OCI-LY3 (cell line): Measurements from ENCODE around the gene SCNN1A.

Experiments used
- H2AFZ ChIP-seq: fragments of 200-600, 300-600 bp; shearing (Covaris generic); 2 replicates; pipeline ENCODE4 v1.6.0; 2014; ENCODE audit warnings: antibody characterized with exemption, low read depth, low read length
- H3K27ac ChIP-seq: fragments of 200-600, 300-600 bp; sonication (generic); 2 replicates; pipeline ENCODE4 v1.5.1; 2014; ENCODE audit warnings: mild to moderate bottlenecking, low read length, moderate library complexity, mixed read lengths
- H3K27me3 ChIP-seq: fragments of 200-600, 300-600 bp; sonication (generic); 2 replicates; pipeline ENCODE4 v1.6.1; 2014; ENCODE audit warnings: low read depth, low read length, mixed read lengths
- H3K36me3 ChIP-seq: fragments of 200-600, 300-600 bp; sonication (generic); replicated peaks from 2 replicates; pipeline ENCODE3; 2014; ENCODE audit warnings: low read depth, low read length, mixed read lengths
- H3K4me1 ChIP-seq: fragments of 300-600, 200-600 bp; sonication (generic); 2 replicates; pipeline ENCODE4 v1.6.1; 2014; ENCODE audit warnings: low read length, mixed read lengths
- H3K4me2 ChIP-seq: fragments of 200-600, 300-600 bp; sonication (generic); 2 replicates; pipeline ENCODE4 v1.6.1; 2014; ENCODE audit warnings: low read length, mixed read lengths
- H3K4me3 ChIP-seq: fragments of 300-600, 200-600 bp; sonication (generic); 2 replicates; pipeline ENCODE4 v1.5.1; 2014; ENCODE audit warnings: antibody characterized with exemption, mild to moderate bottlenecking, low read length, moderate library complexity
- H3K79me2 ChIP-seq: fragments of 300-600, 200-600 bp; shearing (Covaris generic); 2 replicates; pipeline ENCODE4 v1.6.1; 2014; ENCODE audit warnings: mild to moderate bottlenecking, low read length, mixed read lengths
- H3K9ac ChIP-seq: fragments of 300-600, 200-600 bp; shearing (Covaris generic); 2 replicates; pipeline ENCODE4 v1.6.0; 2014; ENCODE audit warnings: mild to moderate bottlenecking, low read length, moderate library complexity
- H3K9me3 ChIP-seq: fragments of 200-600, 300-600 bp; shearing (Covaris generic); 2 replicates; pipeline ENCODE4 v1.6.1; 2014; ENCODE audit warnings: low read length, mixed read lengths; ENCODE audit not compliant: insufficient read depth
- H4K20me1 ChIP-seq: fragments of 200-600, 300-600 bp; sonication (generic); 2 replicates; pipeline ENCODE4 v1.6.1; 2016; ENCODE audit warnings: low read length, mixed read lengths; ENCODE audit not compliant: insufficient read depth
- EZH2phosphoT487 ChIP-seq: fragments of 200-600 bp; shearing (Covaris generic); IDR thresholded peaks from 2 replicates; pipeline ENCODE4 v1.6.1; 2018; ENCODE audit warnings: antibody characterized with exemption, mixed run types, low read depth
- TF ChIP-seq, protein P1 (sequence below): fragments of 200-600, 300-600 bp; sonication (generic); IDR thresholded peaks from 2 replicates; pipeline ENCODE4 v1.5.1; 2014; ENCODE audit warnings: antibody characterized with exemption, low read length, low read depth

Gene SCNN1A

DNA sequence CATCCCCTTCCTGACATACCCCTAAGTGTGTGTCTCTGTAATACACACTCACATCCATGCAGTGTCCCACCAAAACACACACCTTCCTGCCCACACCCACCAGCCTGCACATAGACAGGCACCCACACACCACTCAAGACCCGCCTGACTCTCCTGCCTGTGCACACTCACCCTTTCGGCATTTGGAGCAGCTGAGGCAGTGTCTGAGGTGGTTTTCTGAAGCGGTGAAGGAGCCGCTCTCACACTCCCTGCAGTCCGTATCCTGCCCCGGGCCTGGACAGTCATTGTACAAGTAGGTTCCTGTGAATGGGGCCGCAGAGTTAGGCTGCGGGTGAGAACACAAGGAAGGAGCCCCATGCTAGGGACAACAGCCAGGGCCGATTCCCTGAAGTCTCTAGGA is 41.8 kb downstream of the SCNN1A start:
- H3K79me2 ChIP-seq: no peaks in the 10 kb centered on the region
- no peak overlapping the region for H3K4me2 ChIP-seq
- no peaks in the 10 kb centered on the region for H3K36me3 ChIP-seq
- H4K20me1 ChIP-seq: no peaks in the 10 kb centered on the region
- no peak overlapping the region for H3K9ac ChIP-seq
- TF ChIP-seq, protein P1, sequence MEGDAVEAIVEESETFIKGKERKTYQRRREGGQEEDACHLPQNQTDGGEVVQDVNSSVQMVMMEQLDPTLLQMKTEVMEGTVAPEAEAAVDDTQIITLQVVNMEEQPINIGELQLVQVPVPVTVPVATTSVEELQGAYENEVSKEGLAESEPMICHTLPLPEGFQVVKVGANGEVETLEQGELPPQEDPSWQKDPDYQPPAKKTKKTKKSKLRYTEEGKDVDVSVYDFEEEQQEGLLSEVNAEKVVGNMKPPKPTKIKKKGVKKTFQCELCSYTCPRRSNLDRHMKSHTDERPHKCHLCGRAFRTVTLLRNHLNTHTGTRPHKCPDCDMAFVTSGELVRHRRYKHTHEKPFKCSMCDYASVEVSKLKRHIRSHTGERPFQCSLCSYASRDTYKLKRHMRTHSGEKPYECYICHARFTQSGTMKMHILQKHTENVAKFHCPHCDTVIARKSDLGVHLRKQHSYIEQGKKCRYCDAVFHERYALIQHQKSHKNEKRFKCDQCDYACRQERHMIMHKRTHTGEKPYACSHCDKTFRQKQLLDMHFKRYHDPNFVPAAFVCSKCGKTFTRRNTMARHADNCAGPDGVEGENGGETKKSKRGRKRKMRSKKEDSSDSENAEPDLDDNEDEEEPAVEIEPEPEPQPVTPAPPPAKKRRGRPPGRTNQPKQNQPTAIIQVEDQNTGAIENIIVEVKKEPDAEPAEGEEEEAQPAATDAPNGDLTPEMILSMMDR: no peak
- no peak for TF ChIP-seq EZH2phosphoT487
- peaks cover 34% of the 10 kb centered on the region for H3K27me3 ChIP-seq
- H2AFZ ChIP-seq: no peak overlapping the region
- no peak overlapping the region for H3K27ac ChIP-seq
- peaks cover 20% of the 10 kb centered on the region for H3K4me1 ChIP-seq
- H3K9me3 ChIP-seq: no peaks in the 10 kb centered on the region
- no peak overlapping the region for H3K4me3 ChIP-seq

DNA sequence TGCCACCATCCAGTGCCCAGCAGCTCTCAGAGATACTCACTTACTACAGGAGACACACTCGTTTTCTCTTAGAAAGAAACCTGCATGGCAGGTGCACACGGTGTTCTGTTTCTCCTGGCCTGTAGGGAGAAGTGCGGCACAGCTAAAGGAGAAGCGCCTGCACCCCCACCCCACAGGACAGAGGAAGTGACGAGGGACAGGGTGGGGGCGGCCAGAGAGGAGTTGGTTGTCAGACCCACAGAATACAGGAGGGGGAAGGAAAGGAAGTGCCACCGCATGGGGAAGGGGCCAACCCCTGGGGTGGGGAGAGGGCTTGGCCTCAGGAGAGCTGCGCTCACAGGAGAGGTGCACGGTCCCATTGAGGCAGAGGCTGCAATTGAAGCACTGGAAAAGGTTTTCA is 42.3 kb downstream of the SCNN1A start:
- TF ChIP-seq EZH2phosphoT487: no peak
- TF ChIP-seq, protein P1: no peak
- Histone ChIP-seq H3K79me2 (no peaks in the 10 kb centered on the region), H3K4me3 (no peak overlapping the region), H3K27me3 (peaks cover 35% of the 10 kb centered on the region), H3K27ac (no peak overlapping the region), H2AFZ (no peak overlapping the region), H3K9me3 (no peaks in the 10 kb centered on the region), H3K4me2 (no peak overlapping the region), H3K9ac (no peak overlapping the region), H3K36me3 (no peaks in the 10 kb centered on the region), H3K4me1 (peaks cover 20% of the 10 kb centered on the region), H4K20me1 (no peaks in the 10 kb centered on the region)

DNA sequence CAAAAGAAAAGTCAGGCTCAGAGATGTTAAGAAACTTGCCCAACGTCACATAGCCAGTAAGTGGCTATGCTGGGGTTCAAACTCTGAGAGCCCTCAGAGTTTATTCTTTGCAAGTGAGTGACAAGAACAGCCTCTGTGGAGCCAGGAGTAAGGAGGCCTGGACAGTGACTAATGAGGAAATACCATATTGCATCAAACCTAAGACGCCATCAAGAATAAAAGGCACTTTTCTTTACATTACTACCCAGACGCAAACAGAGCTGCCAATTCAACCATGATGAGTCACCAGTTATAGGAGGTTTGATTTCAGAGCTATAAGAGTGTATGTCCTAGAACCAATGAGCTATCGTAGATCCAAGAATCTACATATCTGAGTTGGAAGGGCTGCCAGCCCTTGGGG is 42.9 kb downstream of the SCNN1A start:
- no peaks in the 10 kb centered on the region for H3K79me2 ChIP-seq
- no peak overlapping the region for H3K4me2 ChIP-seq
- no peak overlapping the region for H3K4me3 ChIP-seq
- H3K9ac ChIP-seq: no peak overlapping the region
- H3K27me3 ChIP-seq: peaks cover 35% of the 10 kb centered on the region
- no peak overlapping the region for H3K27ac ChIP-seq
- H2AFZ ChIP-seq: no peak overlapping the region
- no peaks in the 10 kb centered on the region for H4K20me1 ChIP-seq
- TF ChIP-seq EZH2phosphoT487: no peak
- TF ChIP-seq, protein P1: no peak
- peaks cover 20% of the 10 kb centered on the region for H3K4me1 ChIP-seq
- no peaks in the 10 kb centered on the region for H3K9me3 ChIP-seq
- no peaks in the 10 kb centered on the region for H3K36me3 ChIP-seq

DNA sequence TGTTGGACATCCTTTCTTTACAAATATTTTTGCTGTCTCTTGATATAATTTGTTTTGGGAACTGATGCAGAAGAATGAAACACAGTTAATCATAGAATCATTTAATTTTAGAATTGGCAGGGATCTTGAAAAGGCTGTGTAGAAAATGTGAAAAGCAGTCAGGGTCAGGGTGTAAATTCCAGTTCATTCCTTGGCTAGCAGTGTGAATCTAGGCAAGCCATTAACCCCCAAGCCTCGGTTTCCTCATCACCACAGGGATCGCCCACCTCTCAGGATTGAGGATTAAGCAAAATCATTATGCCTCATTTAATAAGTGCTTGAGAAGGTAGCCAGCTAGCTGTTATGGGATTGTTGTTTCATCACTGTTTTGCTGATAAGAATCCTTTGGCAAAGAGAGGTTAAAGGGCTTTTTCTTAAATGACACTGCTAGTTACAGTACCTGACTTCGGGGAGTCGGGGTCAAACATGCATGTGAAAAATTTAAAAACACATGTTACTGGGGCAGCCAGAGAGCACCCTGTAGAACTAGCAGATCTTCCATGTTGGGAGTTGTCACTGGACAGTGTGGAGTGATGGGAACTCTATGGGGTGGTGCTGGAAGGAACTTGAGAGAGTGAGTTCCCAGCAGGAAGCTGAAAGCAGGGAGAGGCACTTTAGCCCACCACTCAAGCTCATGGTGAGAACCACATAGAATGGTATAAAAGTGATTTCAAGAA is 44.2 kb downstream of the SCNN1A start:
- Histone ChIP-seq H4K20me1 (no peaks in the 10 kb centered on the region), H3K27ac (no peak overlapping the region), H2AFZ (no peak overlapping the region), H3K27me3 (peaks cover 42% of the 10 kb centered on the region), H3K4me2 (no peak overlapping the region), H3K9ac (no peak overlapping the region), H3K79me2 (no peaks in the 10 kb centered on the region), H3K4me1 (peaks cover 20% of the 10 kb centered on the region), H3K4me3 (no peak overlapping the region), H3K9me3 (no peaks in the 10 kb centered on the region), H3K36me3 (no peaks in the 10 kb centered on the region)
- TF ChIP-seq EZH2phosphoT487: no peak
- TF ChIP-seq, protein P1: no peak
